Trophoblast cell (in vitro differentiated cells and primary cell): ENCODE data around the gene CBFB.

Source experiments
- DNase-seq, 2 donors: peaks; one replicate each; pipeline ENCODE4 v3.0.0-alpha.2; 2016
- H2AFZ ChIP-seq: 2 replicates; pipeline ENCODE4 v1.6.1; 2013; ENCODE audit warnings: low read length, moderate library complexity, mild to moderate bottlenecking; ENCODE audit not compliant: insufficient read depth, poor library complexity
- H2AK5ac ChIP-seq: 2 replicates; pipeline ENCODE4 v1.6.1; 2013; ENCODE audit warnings: mild to moderate bottlenecking, low read length
- H2BK120ac ChIP-seq: 2 replicates; pipeline ENCODE4 v1.6.1; 2013; ENCODE audit warnings: low read length, mild to moderate bottlenecking, moderate library complexity; ENCODE audit not compliant: insufficient read depth, poor library complexity
- H2BK12ac ChIP-seq: 2 replicates; pipeline ENCODE4 v1.6.1; 2013; ENCODE audit warnings: mild to moderate bottlenecking, low read length, moderate library complexity
- H2BK5ac ChIP-seq: 2 replicates; pipeline ENCODE4 v1.6.1; 2013; ENCODE audit warnings: low read length, low read depth, moderate library complexity, mild to moderate bottlenecking; ENCODE audit not compliant: poor library complexity
- H3K14ac ChIP-seq: 2 replicates; pipeline ENCODE4 v1.6.1; 2013; ENCODE audit warnings: mild to moderate bottlenecking, low read length
- H3K18ac ChIP-seq: 2 replicates; pipeline ENCODE4 v1.6.1; 2013; ENCODE audit warnings: mild to moderate bottlenecking, low read length
- H3K23ac ChIP-seq: 2 replicates; pipeline ENCODE4 v1.6.1; 2013; ENCODE audit warnings: low read length
- H3K27ac ChIP-seq: 2 replicates; pipeline ENCODE4 v1.5.1; 2013; ENCODE audit warnings: low read depth, mild to moderate bottlenecking, inconsistent platforms, low read length, moderate library complexity
- H3K27me3 ChIP-seq: 2 replicates; pipeline ENCODE4 v1.6.1; 2013; ENCODE audit warnings: inconsistent platforms, mild to moderate bottlenecking, low read length, moderate library complexity; ENCODE audit not compliant: insufficient read depth
- H3K36me3 ChIP-seq, 2 experiments: 1 replicate in 1 of 2; 2 replicates in 1 of 2; pipeline ENCODE4 v1.6.1; 2013; ENCODE audit warnings: low read length in 2 of 2, mild to moderate bottlenecking in 2 of 2, moderate library complexity in 1 of 2; ENCODE audit not compliant: insufficient read depth in 2 of 2, control insufficient read depth in 1 of 2
- H3K4ac ChIP-seq: 2 replicates; pipeline ENCODE4 v1.6.1; 2013; ENCODE audit warnings: low read depth, mild to moderate bottlenecking, low read length, moderate library complexity
- H3K4me1 ChIP-seq, 2 experiments: 1 replicate in 1 of 2; 2 replicates in 1 of 2; pipeline ENCODE4 v1.6.1; 2013; ENCODE audit warnings: low read length in 2 of 2, mild to moderate bottlenecking in 2 of 2, moderate library complexity in 1 of 2; ENCODE audit not compliant: insufficient read depth in 2 of 2, control insufficient read depth in 1 of 2
- H3K4me2 ChIP-seq: 2 replicates; pipeline ENCODE4 v1.6.1; 2013; ENCODE audit warnings: inconsistent platforms, mild to moderate bottlenecking, low read length, moderate library complexity
- H3K4me3 ChIP-seq: 2 replicates; pipeline ENCODE4 v1.5.1; 2013; ENCODE audit warnings: mild to moderate bottlenecking, low read depth, low read length, inconsistent platforms
- H3K79me1 ChIP-seq: one replicate; pipeline ENCODE4 v1.6.1; 2013; ENCODE audit warnings: low read length
- H3K79me2 ChIP-seq: 2 replicates; pipeline ENCODE4 v1.6.1; 2013; ENCODE audit warnings: low read length, mild to moderate bottlenecking; ENCODE audit not compliant: control insufficient read depth, insufficient read depth, poor library complexity
- H3K9ac ChIP-seq: 2 replicates; pipeline ENCODE4 v1.6.1; 2013; ENCODE audit warnings: mild to moderate bottlenecking, low read length
- H3K9me3 ChIP-seq: 2 replicates; pipeline ENCODE4 v1.6.1; 2013; ENCODE audit warnings: low read depth, mild to moderate bottlenecking, control low read depth, inconsistent platforms, low read length; ENCODE audit not compliant: insufficient read depth
- H4K12ac ChIP-seq: 2 replicates; pipeline ENCODE4 v1.6.1; 2013; ENCODE audit warnings: low read depth, mild to moderate bottlenecking, low read length, moderate library complexity
- H4K8ac ChIP-seq: 2 replicates; pipeline ENCODE4 v1.6.1; 2013; ENCODE audit warnings: low read depth, mild to moderate bottlenecking, low read length, moderate library complexity
- H4K91ac ChIP-seq: one replicate; pipeline ENCODE4 v1.6.1; 2013; ENCODE audit warnings: low read depth, mild to moderate bottlenecking, low read length, moderate library complexity
- WGBS: extraction: QIAGEN DNeasy Blood & Tissue Kit; methylation state at CpG from one replicate; pipeline ENCODE4 v1.1.7; 2013; ENCODE audit warnings: missing lambda C conversion rate; ENCODE audit not compliant: insufficient read length, insufficient coverage; ENCODE audit errors: extremely low coverage; 5-methylcytosine and 5-hydroxymethylcytosine counted together

The CBFB gene

DNA sequence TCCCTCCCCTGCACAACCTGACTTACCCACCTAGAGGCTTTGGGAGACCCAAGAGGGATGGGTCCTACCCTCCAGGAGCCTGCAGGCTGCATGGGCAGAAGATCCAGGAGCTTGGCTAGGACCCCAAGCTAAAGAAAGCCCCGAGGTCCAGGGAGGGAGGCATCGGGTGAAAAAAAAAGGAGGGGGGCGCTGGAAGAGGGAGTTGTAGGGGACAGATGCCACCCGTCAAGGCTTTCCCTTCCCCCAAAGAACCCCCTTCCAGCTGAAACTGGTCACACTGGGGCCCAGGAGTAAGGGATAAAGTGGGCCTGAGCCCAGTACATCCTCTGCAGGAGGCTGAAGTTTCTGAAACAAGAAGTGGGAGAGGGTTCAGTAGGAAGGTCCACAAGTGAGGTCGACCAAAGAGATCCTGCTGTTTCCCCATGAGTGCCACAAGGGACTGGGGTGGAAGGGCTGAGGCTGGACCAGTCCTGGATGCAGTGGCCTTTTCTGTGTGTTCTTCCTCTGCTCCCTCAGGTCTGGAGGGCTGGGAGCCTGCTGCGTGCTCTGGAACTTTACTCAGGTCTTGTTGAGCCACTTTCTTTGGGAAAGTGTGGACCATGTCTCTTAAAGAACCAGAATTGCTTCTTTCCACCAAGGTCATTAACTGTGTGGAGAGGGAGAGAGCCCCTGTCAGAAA is 14.2 kb upstream of the CBFB start:
- DNase-seq = no peak
- Histone ChIP-seq H3K27me3 (peaks cover 13% of the 10 kb centered on the region), H3K36me3 (no peaks in the 10 kb centered on the region), H3K27ac (peak overlapping the region; percentile 31), H3K79me2 (no peaks in the 10 kb centered on the region), H2BK12ac (peak overlapping the region; percentile 55), H2AFZ (peak overlapping the region; percentile 30), H3K18ac (peak overlapping the region; percentile 48), H4K8ac (peak overlapping the region; percentile 12), H3K4ac (peak overlapping the region; percentile 14), H3K14ac (peak overlapping the region; percentile 46), H3K4me3 (no peak overlapping the region), H2AK5ac (no peak overlapping the region), H3K4me1 (peaks cover 27 to 29% of the 10 kb centered on the region in 2 experiments), H2BK120ac (peak overlapping the region; percentile 5), H3K9ac (no peak overlapping the region), H3K4me2 (peak overlapping the region; percentile 66), H3K9me3 (no peaks in the 10 kb centered on the region), H3K79me1 (peaks cover 10% of the 10 kb centered on the region), H4K12ac (no peak overlapping the region), H3K23ac (no peak overlapping the region), H2BK5ac (peak overlapping the region; percentile 25), H4K91ac (peak overlapping the region; percentile 44)
- no CpG with 5 or more reads among the region's 6 CpGs for WGBS

GRCh38 chr16:67015313-67015731 is 13.6 kb upstream of the CBFB start:
- H2BK12ac ChIP-seq = peak overlapping the region; percentile 47
- no peak overlapping the region for H3K14ac ChIP-seq
- no peak overlapping the region for H3K4me2 ChIP-seq
- no peak overlapping the region for H3K23ac ChIP-seq
- no peak overlapping the region for H3K18ac ChIP-seq
- no peak overlapping the region for H4K8ac ChIP-seq
- H2AFZ ChIP-seq = no peak overlapping the region
- no peak overlapping the region for H4K12ac ChIP-seq
- peaks cover 10% of the 10 kb centered on the region for H3K79me1 ChIP-seq
- H3K4ac ChIP-seq = no peak overlapping the region
- H2BK5ac ChIP-seq = no peak overlapping the region
- no peak overlapping the region for H2AK5ac ChIP-seq
- H3K36me3 ChIP-seq = no peaks in the 10 kb centered on the region
- H3K4me3 ChIP-seq = no peak overlapping the region
- no CpG with 5 or more reads among the region's 9 CpGs for WGBS
- no peaks in the 10 kb centered on the region for H3K9me3 ChIP-seq
- peak overlapping the region; percentile 44 for H4K91ac ChIP-seq
- no peaks in the 10 kb centered on the region for H3K79me2 ChIP-seq
- peaks cover 27 to 29% of the 10 kb centered on the region in 2 experiments for H3K4me1 ChIP-seq
- H3K27ac ChIP-seq = no peak overlapping the region
- no peak overlapping the region for H2BK120ac ChIP-seq
- peaks cover 13% of the 10 kb centered on the region for H3K27me3 ChIP-seq
- no peak overlapping the region for H3K9ac ChIP-seq
- DNase-seq = no peak

- Histone ChIP-seq H4K12ac (no peak overlapping the region), H3K18ac (no peak overlapping the region), H3K36me3 (no peaks in the 10 kb centered on the region), H3K27ac (peak overlapping the region; percentile 50), H3K9me3 (no peaks in the 10 kb centered on the region), H3K4ac (no peak overlapping the region), H4K8ac (no peak overlapping the region), H3K4me1 (peaks cover 27 to 29% of the 10 kb centered on the region in 2 experiments), H3K23ac (no peak overlapping the region), H2BK5ac (no peak overlapping the region), H3K79me2 (no peaks in the 10 kb centered on the region), H3K9ac (no peak overlapping the region), H2AK5ac (peak overlapping the region; percentile 90), H4K91ac (peak overlapping the region; percentile 88), H3K14ac (no peak overlapping the region), H3K4me2 (no peak overlapping the region), H2BK12ac (no peak overlapping the region), H2AFZ (no peak overlapping the region), H3K79me1 (peaks cover 10% of the 10 kb centered on the region), H3K27me3 (peaks cover 13% of the 10 kb centered on the region), H3K4me3 (no peak overlapping the region), H2BK120ac (no peak overlapping the region)
- no peak for DNase-seq
Measured at GRCh38 chr16:67016143-67016542, 12.8 kb upstream of the CBFB start.

DNA sequence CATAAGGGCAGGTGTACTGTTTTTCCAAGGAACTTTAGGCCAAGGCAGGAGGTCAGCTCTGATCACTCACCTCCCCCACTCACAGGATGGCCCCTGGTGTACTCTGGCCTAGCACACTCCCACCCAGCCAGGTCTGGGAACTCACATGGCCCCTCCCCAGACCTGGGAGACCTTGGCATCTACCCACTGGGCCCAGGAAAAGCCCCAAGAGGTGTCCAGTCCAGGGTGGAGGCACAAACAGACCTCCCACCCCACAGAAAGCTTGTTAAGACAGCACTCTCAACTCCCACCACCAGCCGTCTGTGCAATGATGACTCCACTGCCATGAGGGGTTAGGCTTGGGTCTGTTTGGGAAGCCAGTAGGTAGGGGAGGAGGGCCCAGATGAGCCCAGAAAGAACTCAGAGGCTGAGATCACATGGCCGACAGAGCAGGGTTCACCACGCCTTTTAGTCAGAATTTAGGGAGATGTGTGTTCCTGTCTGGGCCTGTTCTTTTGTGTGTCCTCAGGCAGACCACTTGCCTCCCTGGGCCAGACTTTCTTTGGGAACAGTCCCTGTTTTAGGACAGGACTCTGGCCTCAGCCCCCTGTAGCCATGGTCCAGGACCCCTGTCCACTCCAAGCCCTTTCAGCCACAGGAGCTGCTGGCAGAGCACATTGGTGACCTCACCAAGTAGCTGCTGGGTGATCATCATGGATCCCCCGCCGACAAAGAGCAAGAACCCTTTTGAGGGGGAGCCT is 12.1 kb upstream of the CBFB start:
- no peak for DNase-seq
- H2BK5ac ChIP-seq = peak overlapping the region; percentile 67
- peak overlapping the region; percentile 88 for H4K91ac ChIP-seq
- peak overlapping the region; percentile 37 for H3K14ac ChIP-seq
- no CpG with 5 or more reads among the region's 5 CpGs for WGBS
- H3K27ac ChIP-seq = peak overlapping the region; percentile 50
- peaks cover 12% of the 10 kb centered on the region for H3K79me1 ChIP-seq
- H3K4me3 ChIP-seq = no peak overlapping the region
- peak overlapping the region; percentile 48 for H4K12ac ChIP-seq
- H3K4me1 ChIP-seq = peaks cover 27 to 29% of the 10 kb centered on the region in 2 experiments
- no peaks in the 10 kb centered on the region for H3K36me3 ChIP-seq
- H3K23ac ChIP-seq = no peak overlapping the region
- H2AFZ ChIP-seq = no peak overlapping the region
- H2AK5ac ChIP-seq = peak overlapping the region; percentile 90
- H4K8ac ChIP-seq = peak overlapping the region; percentile 50
- H2BK12ac ChIP-seq = peak overlapping the region; percentile 81
- no peaks in the 10 kb centered on the region for H3K9me3 ChIP-seq
- H3K79me2 ChIP-seq = no peaks in the 10 kb centered on the region
- peak overlapping the region; percentile 55 for H2BK120ac ChIP-seq
- peak overlapping the region; percentile 34 for H3K18ac ChIP-seq
- H3K4ac ChIP-seq = no peak overlapping the region
- no peak overlapping the region for H3K9ac ChIP-seq
- H3K4me2 ChIP-seq = no peak overlapping the region
- H3K27me3 ChIP-seq = peaks cover 13% of the 10 kb centered on the region
